ENCODE data around the gene IPMK.
"Not testable (repeated sequence)": the region's sequence is repeated elsewhere in the genome, so short reads cannot be mapped to it uniquely, and the experiment has no call there.

Gene IPMK

DNA sequence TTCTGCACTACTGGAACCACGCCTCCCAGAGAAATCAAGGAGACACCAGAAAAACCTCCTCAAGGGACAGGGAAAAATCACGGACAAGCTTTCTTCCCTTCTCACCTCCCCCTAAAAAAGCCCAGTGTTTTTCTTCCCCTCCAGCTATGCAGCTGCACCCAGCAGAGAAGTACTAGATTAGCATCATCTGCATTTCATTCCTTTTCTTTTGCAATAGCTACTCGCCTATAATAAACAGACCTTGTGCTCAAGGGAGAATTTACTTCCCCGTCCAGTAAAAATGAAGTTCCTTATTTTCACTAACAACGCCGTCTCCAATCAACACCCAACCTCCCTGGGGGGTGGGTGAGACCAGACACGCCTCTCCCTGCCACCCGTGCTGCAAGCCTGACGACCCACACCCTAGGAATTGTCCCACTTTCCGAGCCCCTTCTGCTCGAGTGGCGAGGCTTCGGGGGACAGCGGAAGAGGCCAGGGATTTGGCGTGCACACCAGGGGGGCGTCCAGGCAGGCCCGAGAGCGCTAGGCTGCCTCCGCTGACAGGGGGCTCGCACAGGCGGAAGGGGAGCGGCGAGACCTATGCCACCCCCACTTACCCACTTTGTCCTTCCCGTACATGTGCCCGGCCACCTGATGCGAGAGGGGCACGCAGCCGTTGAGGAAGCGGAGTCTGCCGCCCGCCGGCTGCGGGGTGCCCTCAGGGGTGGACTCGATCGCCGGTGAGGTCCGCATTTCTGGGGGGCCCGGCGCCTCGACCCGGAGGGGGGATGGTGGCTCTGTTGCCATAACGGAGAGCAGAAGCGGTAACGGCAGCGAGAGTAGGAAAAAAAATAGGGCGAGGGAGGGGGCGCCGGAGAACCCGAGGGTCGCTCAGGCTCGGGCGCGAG, 625 bp downstream of the IPMK start:
- DNase-seq, result peak; percentile 51

DNA sequence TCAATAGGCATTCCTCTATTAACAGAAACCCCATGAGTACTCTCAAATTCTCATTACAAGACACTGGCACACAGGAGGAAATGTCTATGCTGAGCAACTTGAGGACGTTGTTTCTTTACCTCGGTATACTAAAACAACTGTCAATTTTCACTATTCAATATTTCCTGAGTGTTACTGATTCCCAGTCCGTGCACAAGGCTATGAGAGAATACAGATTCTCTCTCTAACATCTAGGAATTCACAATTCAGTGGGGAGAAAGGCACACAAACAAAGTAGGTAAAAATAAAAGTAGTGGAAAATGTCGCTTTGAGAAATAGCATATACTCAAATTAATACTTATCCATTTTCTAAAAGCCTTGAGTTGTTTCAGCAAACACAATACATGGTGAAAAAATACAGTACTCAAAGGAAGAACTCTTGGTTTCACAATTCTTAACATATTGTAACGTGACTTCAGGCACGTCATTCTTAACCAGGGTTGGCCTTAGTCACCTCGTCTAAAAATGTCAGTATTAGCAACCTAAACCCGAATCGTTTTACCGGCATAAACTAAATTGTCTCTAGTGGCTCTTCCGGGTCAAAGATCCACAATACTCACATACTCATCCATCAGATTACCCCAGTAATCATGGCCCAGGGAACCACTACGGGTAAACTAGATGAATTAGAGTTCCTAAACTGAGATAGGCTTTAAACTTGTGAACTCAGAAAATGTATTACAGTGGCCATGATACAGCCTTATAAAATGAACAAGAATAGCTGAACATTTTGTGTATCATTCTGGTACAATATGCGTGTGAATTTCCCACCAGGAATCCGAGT, 1.5 kb downstream of the IPMK start:
- DNase-seq, result peak; percentile 52

DNA sequence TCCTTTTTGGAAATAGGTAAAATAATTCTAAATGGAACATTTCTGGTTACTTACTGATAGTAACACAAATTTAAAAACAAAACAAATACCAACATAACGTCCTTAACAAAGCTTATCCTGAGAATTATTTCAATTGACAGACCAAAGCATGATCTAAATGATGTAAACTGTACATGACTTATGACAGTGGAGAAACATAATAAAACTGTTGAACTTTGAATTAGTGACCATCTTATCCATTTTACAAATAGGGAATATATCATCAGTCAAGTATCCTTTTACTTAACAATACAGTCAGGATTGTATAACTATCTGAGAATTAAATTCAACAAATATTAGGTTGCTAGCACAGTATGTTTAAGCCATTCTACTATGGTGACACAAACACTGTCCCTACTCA, 2.4 kb downstream of the IPMK start:
- DNase-seq, result no peak

DNA sequence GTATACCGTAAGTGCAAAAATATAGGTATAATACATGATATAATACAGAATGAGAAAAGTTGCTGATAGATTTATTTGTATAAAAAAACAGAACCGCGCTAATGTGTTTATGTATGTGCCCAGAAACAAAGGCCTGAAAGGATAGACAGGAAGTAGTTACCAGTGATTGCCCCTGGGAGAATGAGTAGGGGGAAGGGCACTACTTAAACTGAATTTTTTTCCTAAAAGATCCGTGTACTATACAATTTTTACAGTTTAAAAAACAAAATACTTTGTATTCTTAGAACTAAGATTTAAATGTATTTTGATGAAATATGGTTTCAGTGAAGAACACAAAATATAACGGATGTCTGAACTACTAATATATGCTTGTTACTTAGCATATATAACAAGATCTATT, 2.9 kb downstream of the IPMK start:
- DNase-seq, result no peak

DNA sequence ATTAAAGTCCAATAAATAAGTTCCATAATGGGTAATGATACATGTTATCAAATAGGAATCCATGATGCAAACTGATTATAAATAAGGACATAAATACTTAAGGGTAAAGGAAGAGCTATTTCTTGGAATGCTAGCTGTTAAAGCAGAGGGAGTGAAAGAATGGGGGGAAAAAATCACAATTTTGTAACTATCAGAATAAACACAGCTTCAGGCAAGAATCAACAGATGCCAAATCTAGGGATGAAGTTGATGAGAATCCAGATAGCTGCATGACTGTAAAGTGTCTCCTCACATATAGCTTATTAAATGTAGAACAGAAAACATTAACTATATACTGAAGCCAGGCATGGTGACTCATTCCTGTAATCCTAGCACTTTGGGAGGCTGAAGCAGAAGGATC, 4.9 kb downstream of the IPMK start:
- DNase-seq, result no peak

DNA sequence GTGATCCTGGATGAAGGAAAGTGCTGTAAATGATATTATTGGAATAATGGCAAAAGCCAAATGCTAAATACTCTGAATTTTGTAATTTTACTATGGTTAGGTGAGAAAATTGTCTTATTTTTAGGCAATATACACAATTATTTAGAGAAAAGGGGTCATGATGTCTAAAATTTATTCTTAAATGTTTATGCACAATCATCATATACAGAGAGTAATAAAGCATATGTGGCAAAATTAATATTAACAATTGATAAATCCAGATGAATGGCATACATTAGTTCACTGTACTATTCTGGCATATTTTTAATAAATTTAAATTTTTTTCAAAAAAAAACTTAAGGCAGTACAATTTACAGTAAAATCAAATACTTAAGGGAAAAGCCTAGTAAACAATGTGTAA, 7.4 kb downstream of the IPMK start:
- DNase-seq, result no peak

DNA sequence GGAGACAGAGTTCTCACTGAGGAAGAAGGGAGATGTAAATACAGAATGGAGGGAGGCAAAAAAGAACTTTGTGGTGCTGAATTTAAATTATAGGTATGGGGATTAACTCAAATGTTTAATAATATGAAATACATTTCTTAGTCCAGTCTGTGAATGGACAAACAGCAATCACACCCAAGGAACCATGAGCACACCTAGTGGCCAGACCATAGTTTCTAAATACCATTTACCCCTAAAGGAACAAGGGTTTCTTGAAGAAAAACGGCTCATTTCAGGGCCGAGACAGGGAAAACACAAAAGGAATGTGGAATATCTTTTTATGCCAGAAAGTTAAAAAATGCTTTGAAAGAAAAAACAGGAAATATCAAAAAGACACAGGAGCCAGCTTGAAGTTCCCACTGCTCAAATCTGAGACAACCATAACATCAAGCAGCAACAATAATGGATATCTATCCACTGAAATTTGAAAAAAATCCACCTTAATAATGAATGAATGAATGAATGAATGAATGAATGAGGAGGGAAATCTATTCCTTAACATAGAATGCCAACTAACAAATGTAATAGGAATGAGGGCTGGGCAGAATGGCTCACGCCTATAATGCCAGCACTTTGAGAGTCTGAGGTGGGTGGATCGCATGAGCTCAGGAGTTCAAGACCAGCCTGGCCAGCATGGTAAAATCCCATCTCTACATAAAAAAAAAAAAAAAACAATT, 8.6 kb downstream of the IPMK start:
- no peak for DNase-seq

DNA sequence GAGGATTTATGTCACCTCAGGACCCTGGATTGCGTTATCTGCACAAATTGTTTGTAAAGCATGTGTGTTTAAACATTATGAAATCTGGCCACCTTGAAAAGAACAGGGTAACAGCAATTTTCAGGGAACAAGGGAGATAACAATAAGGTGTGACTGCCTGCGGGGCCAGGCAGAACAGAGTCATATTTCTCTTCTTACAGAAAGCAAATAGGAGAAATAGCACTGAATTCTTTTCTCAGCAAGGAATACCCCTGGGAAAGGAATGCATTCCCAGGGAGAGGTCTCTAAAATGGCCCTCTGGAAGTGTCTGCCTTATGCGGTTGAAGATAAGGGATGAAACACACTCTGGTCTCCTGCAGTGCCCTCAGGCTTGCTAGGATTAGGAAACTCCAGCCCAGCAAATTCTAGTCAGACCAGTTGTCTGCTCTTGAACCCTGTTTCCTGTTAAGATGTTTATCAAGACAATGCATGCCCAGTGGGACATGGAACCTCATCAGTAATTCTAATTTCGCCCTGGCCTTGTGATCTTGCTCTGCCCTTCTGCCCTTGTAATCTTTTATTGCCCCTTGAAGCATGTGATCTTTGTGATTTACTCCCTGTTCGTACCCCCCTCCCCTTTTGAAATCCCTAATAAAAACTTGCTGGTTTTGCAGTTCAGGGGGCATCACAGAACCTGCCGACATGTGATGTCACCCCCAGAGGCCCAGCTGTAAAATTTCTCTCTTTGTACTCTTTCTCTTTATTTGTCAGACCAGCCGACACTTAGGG, 11.5 kb downstream of the IPMK start:
- DNase-seq, result not testable (repeated sequence)

DNA sequence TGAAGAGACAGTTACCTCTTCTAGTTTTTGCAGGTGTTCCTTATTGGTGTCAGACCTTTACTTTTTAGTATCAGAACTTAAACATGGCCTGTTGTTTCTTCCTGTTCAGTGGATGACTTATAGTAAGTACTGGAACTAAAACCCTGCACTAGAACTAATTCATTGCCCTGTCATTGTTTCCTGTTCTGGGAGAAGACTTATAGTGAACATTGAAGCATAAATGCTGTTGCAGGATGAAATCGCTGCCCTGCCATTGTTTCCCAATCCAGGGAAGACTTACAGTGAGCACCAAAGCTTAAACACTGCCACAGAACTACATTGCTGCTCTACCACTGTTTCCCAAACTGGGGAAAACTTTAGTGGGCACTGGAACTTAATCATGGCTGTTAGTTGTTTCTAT, 13.1 kb downstream of the IPMK start:
- no peak for DNase-seq

DNA sequence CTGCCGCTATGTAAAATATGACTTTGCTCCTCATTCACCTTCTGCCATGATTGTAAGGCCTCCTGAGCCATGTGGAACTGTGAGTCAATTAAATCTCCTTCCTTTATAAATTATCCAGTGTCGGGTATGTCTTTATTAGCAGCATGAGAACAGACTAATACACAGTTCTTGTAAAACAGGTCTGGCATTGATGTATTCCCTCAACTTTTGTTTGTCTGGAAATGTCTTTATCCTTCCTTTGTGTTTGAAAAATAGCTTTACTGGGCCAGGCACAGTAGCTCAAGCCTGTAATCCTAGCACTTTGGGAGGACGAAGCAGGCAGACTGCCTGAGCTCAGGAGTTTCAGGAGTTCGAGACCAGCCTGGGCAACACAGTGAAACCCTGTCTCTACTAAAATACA, 14.5 kb downstream of the IPMK start:
- DNase-seq, result no peak

DNA sequence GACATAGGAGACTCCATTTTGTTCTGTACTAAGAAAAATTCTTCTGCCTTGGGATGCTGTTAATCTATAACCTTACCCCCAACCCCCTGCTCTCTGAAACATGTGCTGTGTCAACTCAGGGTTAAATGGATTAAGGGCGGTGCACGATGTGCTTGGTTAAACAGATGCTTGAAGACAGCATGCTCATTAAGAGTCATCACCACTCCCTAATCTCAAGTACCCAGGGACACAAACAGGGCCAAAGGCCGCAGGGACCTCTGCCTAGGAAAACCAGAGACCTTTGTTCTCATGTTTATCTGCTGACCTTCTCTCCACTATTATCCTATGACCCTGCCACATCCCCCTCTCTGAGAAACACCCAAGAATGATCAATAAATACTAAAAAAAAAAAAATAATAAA, 23.0 kb downstream of the IPMK start:
- not testable (repeated sequence) for DNase-seq

DNA sequence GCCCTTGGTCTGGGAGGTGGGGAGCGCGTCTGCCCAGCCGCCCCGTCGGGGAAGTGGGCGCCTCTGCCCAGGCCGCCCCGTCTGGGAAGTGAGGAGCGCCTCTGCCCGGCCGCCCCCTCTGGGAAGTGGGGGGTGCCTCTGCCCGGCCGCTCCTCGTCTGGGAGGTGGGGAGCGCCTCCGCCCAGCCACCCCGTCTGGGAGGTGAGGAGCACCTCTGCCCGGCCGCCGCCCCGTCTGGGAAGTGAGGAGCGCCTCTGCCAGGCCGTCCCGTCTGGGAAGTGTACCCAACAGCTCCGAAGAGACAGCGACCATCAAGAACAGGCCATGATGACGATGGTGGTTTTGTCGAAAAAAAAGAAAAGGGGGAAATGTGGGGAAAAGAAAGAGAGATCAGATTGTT, 23.5 kb downstream of the IPMK start:
- DNase-seq, result not testable (repeated sequence)

DNA sequence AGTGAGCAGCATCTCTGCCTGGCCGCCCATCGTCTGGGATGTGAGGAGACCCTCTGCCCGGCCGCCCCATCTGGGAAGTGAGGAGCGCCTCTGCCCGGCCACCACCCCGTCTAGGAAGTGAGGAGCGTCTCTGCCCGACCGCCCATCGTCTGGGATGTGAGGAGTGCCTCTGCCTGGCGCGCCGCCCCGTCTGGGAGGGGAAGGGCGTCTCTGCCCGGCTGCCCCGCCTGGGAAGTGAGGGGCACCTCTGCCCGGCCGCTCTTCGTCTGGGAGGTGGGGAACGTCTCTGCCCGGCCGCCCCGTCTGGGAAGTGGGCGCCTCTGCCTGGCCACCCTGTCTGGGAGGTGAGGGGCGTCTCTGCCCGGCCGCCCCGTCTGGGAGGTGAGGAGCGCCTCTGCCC, 23.9 kb downstream of the IPMK start:
- not testable (repeated sequence) for DNase-seq

DNA sequence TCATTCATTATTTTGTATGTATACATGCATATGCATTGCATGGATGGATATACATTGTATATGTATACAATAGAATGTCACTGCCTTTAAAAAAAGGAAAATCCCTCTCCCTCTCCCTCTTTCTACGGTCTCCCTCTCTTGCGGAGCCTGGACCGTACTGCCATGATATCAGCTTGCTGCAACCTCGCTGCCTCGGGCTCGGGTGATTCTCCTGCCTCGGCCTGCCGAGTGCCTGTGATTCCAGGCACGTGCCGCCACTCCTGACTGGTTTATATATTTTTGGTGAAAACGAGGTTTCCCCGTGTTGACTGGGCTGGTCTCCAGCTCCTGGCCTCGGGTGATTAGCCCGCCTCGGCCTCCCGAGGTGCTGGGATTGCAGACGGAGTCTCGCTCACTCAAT, 24.4 kb downstream of the IPMK start:
- no peak for DNase-seq

DNA sequence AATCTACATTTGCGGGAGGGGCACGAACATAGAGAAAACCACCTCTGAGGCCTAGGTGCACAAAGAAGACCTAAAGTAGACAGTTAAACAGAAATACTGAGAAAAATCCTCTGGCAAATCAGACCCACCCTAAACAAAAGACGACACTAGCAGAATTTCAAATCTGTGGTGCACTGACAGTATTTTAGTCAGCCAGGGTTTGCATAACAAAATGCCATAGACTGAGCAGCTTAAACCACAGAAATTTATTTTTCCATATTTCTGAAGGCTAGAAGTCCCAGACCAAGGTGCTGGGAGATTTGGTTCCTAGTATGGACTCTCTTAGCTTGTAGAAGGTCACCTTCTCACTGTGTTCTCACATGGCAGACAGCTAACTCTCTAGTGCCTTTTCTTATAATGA, 26.3 kb downstream of the IPMK start:
- no peak for DNase-seq

DNA sequence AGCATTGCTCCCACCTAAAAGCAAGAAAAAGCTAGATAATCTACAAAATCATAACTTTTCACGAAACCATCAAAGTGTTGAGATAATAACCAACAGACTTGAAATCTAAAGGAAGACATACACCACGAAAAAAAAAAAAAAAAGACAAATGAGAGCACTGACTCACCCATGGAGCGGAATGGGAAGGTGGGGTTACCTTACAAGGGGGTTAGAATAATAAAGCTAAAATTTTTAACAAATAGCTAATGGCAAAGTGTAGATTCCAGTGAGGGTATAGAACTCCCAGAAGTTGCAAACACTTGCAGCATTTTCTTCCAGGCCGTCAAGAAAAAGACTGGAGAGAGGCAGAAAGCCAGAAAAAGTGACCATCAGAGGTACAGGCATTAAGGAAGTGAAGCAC, 27.2 kb downstream of the IPMK start:
- no peak for DNase-seq

DNA sequence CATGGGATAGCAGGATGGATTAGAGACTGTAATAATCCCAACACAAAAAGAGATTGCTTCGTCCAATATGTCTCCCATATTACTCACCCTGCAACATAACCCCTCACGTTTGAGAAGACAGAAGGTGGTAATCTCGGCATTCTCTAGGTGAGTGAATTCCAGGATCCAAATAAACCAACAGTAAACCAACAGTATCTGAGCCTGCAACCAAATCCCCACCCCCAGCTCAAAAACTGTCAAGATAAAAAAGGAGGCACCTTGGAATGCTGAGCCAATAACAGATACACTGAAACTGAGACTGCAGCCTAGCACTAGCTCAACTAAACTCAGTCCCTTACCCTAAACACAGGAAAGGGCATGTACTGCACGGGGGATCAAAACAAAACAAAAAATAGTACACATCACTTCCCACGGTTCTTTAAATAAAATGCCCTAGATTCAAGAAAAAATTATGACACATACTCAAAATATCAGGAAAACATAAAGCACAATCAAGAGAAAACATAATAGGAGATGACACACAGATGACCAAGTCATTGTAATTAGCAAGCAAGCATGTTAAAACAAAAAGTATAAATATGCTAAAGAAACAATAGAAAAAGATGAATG, 28.0 kb downstream of the IPMK start:
- no peak for DNase-seq

DNA sequence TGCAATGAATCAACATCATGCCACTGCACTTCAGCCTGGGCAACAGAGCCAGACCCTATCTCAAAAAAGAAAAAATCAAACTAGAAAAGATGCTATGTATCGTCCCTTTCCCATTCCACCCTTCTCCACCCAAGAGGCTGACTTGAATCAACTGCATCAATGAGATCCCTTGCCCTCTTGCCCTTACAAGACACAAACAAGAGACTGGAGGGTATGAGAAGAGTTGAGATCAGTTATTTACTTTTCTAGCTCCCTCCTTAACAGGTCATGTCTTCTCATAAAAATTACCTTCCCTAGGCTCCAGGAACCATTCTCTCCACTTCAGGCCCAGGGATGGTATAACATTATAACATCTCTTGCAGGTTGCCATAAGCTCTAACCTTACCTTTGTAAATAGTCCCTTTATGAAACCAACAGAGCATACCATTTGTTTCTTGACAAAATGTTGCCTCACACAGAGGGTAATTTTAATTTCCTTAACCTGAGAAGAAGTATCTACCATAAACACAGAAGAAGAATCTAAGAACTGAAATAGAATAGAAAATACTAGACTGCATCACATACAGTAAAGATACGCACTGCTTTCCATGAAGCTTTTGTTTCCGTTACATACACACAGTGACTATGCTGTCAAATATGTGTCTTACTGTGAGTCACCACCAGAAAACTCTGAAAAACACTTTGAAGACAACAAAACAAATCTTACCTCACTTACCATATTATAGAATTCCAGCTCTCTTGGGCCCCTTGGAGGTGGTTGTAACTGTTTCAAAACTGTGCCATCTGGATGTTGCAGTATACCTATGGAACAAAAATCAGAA, 30.5 kb downstream of the IPMK start:
- DNase-seq, result no peak

DNA sequence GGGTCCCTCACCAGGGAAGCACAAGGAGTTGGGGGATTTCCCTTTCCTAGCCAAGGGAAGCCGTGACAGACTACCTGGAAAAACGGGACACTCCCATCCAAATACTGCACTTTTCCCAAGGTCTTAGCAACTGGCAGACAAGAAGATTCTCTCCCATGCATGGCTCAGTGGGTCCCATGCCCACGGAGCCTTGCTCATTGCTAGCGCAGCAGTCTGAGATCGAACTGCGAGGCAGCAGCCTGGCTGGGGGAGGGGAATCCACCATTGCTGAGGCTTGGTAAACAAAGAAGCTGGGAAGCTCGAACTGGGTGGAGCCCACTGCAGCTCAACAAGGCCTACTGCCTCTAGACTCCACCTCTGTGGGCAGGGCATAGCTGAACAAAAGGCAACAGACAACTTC, 37.8 kb downstream of the IPMK start:
- DNase-seq, result not testable (repeated sequence)

DNA sequence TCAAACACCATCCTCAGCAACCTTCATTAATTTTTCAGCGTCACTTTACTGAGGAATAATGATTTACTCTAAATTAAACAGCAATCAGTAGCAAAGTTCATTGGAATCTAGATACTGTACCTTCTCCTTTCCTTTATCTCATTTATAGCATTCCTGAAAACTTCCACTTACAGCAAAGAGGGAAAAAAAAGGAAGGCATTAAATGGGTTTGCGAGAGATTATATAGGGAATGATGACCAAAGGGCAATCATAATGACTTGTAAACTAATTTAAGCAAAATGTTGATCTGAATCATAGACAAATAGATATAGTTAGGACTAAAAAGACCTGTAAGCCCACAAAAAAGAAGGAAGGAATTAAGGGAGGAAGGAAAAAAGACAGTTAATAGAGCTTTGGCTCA, 42.0 kb downstream of the IPMK start:
- no peak for DNase-seq

DNA sequence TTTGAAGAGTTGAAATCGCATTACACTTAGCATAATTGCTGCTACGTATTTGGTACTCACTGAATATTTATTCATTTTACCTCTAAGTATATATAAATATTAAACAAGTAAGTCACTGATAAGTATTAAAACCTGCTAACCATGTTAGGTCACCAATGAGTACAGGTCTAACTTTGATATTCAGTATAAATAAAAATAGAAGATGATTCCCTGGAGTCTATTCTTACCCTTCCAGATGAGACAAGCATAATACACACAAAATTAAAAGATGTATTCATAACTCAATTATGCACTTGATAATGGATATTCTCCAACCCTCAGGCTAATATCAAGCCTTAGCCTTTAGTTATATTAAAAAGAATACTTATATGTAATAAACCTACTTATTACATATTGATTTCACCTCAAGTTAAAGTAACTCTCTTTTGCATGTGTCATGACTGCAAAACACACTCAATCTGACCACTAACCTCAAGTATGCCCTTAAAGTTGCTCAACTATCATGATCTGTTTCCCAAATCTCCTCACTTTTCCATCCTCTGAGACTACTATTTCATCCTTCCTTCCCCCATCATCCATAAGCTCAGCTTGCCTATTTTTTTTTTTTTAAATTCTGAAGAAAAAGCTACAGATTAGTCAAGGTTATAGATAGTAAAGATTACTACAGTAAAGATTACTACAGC, 46.8 kb downstream of the IPMK start:
- DNase-seq, result no peak
